ENCODE measurements around the gene DUSP14.

- TF ChIP-seq CTCF (IDR thresholded peaks at IDR 0.05; ENCODE audit: insufficient read depth, low read length) (no peak), GABPA (IDR thresholded peaks at IDR 0.05; ENCODE audit: low read depth) (no peak), POLR2AphosphoS5 (IDR thresholded peaks at IDR 0.05; ENCODE audit: low read depth) (no peak), SPI1 (IDR thresholded peaks at IDR 0.05; ENCODE audit: borderline replicate concordance, low read depth) (peak; percentile 100)
- TF ChIP-seq, protein P1, sequence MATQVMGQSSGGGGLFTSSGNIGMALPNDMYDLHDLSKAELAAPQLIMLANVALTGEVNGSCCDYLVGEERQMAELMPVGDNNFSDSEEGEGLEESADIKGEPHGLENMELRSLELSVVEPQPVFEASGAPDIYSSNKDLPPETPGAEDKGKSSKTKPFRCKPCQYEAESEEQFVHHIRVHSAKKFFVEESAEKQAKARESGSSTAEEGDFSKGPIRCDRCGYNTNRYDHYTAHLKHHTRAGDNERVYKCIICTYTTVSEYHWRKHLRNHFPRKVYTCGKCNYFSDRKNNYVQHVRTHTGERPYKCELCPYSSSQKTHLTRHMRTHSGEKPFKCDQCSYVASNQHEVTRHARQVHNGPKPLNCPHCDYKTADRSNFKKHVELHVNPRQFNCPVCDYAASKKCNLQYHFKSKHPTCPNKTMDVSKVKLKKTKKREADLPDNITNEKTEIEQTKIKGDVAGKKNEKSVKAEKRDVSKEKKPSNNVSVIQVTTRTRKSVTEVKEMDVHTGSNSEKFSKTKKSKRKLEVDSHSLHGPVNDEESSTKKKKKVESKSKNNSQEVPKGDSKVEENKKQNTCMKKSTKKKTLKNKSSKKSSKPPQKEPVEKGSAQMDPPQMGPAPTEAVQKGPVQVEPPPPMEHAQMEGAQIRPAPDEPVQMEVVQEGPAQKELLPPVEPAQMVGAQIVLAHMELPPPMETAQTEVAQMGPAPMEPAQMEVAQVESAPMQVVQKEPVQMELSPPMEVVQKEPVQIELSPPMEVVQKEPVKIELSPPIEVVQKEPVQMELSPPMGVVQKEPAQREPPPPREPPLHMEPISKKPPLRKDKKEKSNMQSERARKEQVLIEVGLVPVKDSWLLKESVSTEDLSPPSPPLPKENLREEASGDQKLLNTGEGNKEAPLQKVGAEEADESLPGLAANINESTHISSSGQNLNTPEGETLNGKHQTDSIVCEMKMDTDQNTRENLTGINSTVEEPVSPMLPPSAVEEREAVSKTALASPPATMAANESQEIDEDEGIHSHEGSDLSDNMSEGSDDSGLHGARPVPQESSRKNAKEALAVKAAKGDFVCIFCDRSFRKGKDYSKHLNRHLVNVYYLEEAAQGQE (IDR thresholded peaks at IDR 0.05; ENCODE audit: insufficient replicate concordance, low read depth) = no peak
Measured at GRCh38 chr17:37475731-37476420, 13.8 kb upstream of the DUSP14 start.
